GM12801 (cell line): ENCODE data around the gene RITA1.

Experiments
- CTCF ChIP-seq: IDR thresholded peaks from one replicate; pipeline ENCODE4 v1.5.1; 2011; ENCODE audit warnings: control low read depth; ENCODE audit not compliant: insufficient read length; ENCODE audit errors: extremely low read depth

RITA1 gene

DNA sequence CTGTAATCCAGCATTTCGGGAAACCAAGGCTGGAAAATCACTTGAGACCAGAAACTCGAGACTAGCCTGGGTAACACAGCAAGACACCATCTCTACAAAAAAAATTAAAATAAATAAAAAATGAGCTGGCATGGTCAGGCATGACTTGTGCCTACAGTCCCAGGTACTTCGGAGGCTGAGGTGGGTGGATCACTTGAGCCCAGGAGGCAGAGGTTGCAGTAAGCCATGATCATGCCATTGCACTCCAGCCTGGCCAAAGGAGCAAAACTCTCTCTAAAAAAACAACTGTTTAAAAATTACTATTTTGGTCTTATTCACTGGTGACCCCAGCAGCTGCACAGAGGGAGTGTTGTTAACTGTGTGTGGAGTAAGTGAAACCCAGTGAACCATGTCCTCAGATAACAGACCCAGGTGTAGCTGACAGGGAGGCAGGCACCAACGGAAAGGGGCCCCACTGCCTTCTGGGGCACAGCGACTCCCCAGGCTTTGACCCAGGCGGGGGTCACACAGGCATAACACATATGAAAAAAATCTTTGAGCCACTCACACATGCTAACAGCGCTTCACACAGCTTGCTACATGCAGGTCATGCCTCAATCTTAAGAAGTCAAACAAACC, 12.3 kb upstream of the RITA1 start:
- TF ChIP-seq CTCF, result no peak

- no peak for TF ChIP-seq CTCF
Measured at GRCh38 chr12:113174461-113175384, 10.8 kb upstream of the RITA1 start.

DNA sequence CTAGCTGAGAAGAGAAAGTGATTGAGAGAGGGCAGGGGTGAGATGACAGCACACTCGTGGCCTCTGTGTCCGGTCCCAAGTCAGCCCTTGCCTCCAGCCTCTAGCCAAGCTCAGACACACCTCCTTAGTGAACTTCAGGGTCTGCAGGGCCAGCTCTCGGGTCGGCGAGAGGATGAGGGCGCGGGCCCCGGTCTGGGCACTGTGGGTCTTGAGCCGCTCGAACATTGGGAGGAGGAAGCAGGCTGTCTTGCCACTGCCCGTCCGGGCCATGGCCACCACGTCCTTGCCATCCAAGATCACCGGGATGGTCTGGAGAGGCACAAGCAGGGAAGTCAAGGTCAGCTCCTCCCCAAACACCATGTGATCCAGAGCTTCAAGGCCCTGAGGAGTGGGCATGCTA, 6.5 kb upstream of the RITA1 start:
- TF ChIP-seq CTCF, result no peak

DNA sequence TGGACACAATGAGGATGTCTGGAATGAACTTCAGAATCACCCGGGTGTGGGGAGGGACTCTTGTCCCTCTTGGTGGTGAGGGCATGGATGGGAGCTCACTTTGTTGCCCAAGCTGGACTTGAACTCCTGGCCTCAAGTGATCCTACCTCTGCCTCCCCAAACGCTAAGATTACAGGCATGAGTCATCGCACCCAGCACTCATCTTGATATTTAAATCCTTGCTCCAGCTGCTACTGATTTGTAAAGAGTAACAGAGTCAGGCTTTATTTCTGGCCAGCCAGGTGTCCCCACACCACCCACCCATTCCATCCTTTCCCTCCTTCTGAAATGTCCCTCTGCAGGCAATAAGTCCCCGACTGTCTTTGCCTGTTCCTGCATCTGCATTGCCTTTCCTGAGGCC, 5.2 kb upstream of the RITA1 start:
- TF ChIP-seq CTCF, result no peak

GRCh38 chr12:113181975-113182374, 3.5 kb upstream of the RITA1 start:
- TF ChIP-seq CTCF, result no peak

DNA sequence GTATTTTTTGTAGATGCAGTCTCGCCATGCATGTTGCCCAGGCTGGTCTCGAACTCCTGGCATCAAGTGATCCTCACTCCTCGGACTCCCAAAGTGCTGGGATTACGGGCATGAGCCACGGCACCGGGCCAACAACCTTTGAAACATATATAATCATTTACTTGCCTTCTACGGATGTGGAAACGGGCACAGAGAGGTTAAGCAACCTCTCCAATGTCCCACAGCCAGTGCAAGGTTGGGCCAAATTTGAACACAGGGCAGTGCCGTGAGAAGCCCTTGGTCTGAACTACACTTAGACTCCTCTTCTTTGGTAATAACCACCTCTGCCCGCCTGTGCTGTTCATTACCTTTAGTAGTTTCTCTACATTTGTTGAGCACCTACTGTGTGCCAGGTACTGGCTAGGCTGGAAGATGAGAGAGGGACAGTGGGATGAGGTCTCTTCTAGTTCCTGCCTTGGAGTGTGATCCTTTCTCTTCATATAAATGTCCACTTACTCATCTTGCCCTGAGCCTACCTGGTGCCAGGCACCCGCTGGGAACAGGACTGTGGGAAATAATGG, 2.4 kb upstream of the RITA1 start:
- no peak for TF ChIP-seq CTCF

- TF ChIP-seq CTCF, result no peak
Measured at GRCh38 chr12:113184098-113184899, 1.2 kb upstream of the RITA1 start.
